Mesendoderm (in vitro differentiated cells): Measurements from ENCODE around the gene SPTBN4.

Experiments used
- DNase-seq: peaks from one replicate; pipeline ENCODE4 v3.0.0; 2013
- H2AK5ac ChIP-seq: 2 replicates; pipeline ENCODE4 v1.6.1; 2013; ENCODE audit warnings: low read length, inconsistent platforms
- H2BK120ac ChIP-seq: 2 replicates; pipeline ENCODE4 v1.6.1; 2013; ENCODE audit warnings: low read depth, mild to moderate bottlenecking, low read length, moderate library complexity, mixed read lengths
- H2BK15ac ChIP-seq: replicated peaks from 2 replicates; pipeline ENCODE4 v1.6.1; 2013; ENCODE audit warnings: low read depth, mild to moderate bottlenecking, moderate library complexity
- H2BK5ac ChIP-seq: 2 replicates; pipeline ENCODE4 v1.6.1; 2013; ENCODE audit warnings: low read length, inconsistent platforms
- H3K18ac ChIP-seq: 2 replicates; pipeline ENCODE4 v1.6.1; 2013; ENCODE audit warnings: mild to moderate bottlenecking, low read length, mixed read lengths
- H3K23ac ChIP-seq: one replicate; pipeline ENCODE4 v1.6.1; 2013; ENCODE audit warnings: low read length
- H3K27ac ChIP-seq: 2 replicates; pipeline ENCODE4 v1.5.1; 2013; ENCODE audit warnings: low read depth, mild to moderate bottlenecking, inconsistent platforms, low read length, moderate library complexity
- H3K27me3 ChIP-seq: 2 replicates; pipeline ENCODE4 v1.6.1; 2013; ENCODE audit warnings: low read length, control low read depth, mild to moderate bottlenecking, inconsistent platforms; ENCODE audit not compliant: insufficient read depth, poor library complexity
- H3K36me3 ChIP-seq: 2 replicates; pipeline ENCODE4 v1.6.1; 2013; ENCODE audit warnings: low read length, inconsistent platforms; ENCODE audit not compliant: control insufficient read depth, insufficient read depth
- H3K4ac ChIP-seq: one replicate; pipeline ENCODE4 v1.6.1; 2013; ENCODE audit warnings: low read depth, mild to moderate bottlenecking, low read length, moderate library complexity
- H3K4me1 ChIP-seq: 2 replicates; pipeline ENCODE4 v1.6.1; 2013; ENCODE audit warnings: low read depth, low read length, inconsistent platforms; ENCODE audit not compliant: control insufficient read depth
- H3K4me2 ChIP-seq: 2 replicates; pipeline ENCODE4 v1.6.1; 2013; ENCODE audit warnings: low read length
- H3K4me3 ChIP-seq: 2 replicates; pipeline ENCODE4 v1.5.1; 2013; ENCODE audit warnings: mild to moderate bottlenecking, low read length
- H3K56ac ChIP-seq: one replicate; pipeline ENCODE4 v1.6.1; 2013; ENCODE audit warnings: low read length
- H3K79me1 ChIP-seq: 2 replicates; pipeline ENCODE4 v1.6.1; 2013; ENCODE audit warnings: low read length, inconsistent platforms
- H3K79me2 ChIP-seq: 2 replicates; pipeline ENCODE4 v1.6.1; 2013; ENCODE audit warnings: mild to moderate bottlenecking, low read length; ENCODE audit not compliant: control insufficient read depth, insufficient read depth
- H3K9ac ChIP-seq: 2 replicates; pipeline ENCODE4 v1.6.1; 2013; ENCODE audit warnings: low read length, inconsistent platforms
- H4K5ac ChIP-seq: one replicate; pipeline ENCODE4 v1.6.1; 2013; ENCODE audit warnings: low read length
- H4K8ac ChIP-seq: one replicate; pipeline ENCODE4 v1.6.1; 2013; ENCODE audit warnings: low read depth, mild to moderate bottlenecking, control low read depth, low read length, moderate library complexity
- WGBS: extraction: QIAGEN DNeasy Blood & Tissue Kit; methylation state at CpG from one replicate; pipeline ENCODE4 v1.1.7; 2013; ENCODE audit warnings: low lambda C conversion rate, missing lambda C conversion rate; ENCODE audit not compliant: insufficient coverage; ENCODE audit errors: extremely low coverage; 5-methylcytosine and 5-hydroxymethylcytosine counted together

SPTBN4 gene

DNA sequence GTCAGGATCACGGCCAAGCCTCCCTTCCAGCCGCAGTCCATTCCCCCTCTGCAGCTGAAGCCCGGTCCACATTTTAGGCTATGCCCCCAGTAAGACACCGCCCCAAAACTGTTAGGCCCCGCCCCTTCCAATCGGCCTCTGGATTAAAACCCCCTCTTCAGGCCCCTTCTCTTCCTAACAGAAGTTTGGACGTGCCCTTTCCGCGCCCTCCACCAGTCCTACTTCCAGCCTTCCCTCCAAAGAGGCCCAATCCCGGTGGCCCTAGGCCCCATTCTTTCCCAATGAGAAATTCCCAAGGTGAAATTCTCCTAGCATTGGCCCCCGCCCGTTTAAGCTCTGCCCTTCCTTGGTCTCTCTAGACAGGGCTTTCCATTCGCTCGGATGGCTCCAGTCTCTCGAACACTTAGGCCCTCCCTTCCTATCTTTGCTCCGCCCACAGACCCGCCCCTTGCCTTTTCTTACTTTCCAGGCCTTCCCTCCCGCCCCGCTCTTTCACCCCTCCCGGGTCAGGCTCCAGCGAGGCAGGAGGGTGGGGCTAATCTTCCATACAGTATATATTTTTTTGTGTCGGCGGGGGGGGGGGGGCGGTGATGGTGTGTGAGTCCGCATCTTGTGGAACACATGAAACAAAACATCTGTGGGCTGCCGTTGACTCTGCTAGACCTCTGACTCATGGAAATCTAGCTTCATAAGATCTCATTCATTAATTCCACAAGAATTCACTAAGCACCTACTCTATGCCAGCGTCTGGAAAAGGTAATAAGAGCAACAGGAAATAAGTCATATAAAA is 148.0 kb downstream of the SPTBN4 start:
- Histone ChIP-seq H3K79me1 (peaks cover 1% of the 10 kb centered on the region), H3K23ac (no peak overlapping the region), H3K4me2 (peak overlapping the region; percentile 94), H2BK120ac (no peak overlapping the region), H3K36me3 (peaks cover under 1% of the 10 kb centered on the region), H3K4me1 (no peaks in the 10 kb centered on the region), H3K9ac (peak overlapping the region; percentile 91), H3K4ac (no peak overlapping the region), H3K4me3 (peak overlapping the region; percentile 92), H2BK5ac (peak overlapping the region; percentile 1), H4K5ac (no peak overlapping the region), H2BK15ac (no peak overlapping the region), H3K79me2 (no peaks in the 10 kb centered on the region), H3K56ac (peak overlapping the region; percentile 99), H3K18ac (peak overlapping the region; percentile 61), H4K8ac (no peak overlapping the region), H2AK5ac (no peak overlapping the region), H3K27ac (peak overlapping the region; percentile 89), H3K27me3 (no peaks in the 10 kb centered on the region)
- DNase-seq: peak; percentile 99
- WGBS: no CpG with 5 or more reads among the region's 27 CpGs

DNA sequence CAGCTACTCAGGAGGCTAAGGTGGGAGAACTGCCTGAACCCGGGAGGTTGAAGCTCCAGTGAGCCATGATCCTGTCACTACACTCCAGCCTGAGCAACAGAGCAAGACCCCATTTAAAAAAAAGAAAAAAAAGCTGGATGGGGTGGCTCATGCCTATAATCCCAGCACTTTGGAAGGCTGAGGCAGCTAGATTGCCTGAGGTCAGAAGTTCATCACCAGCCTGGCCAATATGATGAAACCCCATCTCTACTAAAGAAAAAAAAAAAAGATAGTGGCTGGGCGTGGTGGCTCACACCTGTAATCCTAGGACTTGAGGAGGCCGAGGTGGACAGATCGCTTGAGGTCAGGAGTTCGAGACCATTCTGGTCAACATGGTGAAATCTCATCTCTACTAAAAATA is 149.4 kb downstream of the SPTBN4 start:
- Histone ChIP-seq H3K4me3 (no peak overlapping the region), H3K4me2 (no peak overlapping the region), H2BK5ac (no peak overlapping the region), H4K8ac (no peak overlapping the region), H3K27ac (no peak overlapping the region), H4K5ac (no peak overlapping the region), H3K23ac (no peak overlapping the region), H3K36me3 (peaks cover 2% of the 10 kb centered on the region), H2BK120ac (no peak overlapping the region), H3K27me3 (no peaks in the 10 kb centered on the region), H3K18ac (no peak overlapping the region), H3K79me1 (peaks cover 1% of the 10 kb centered on the region), H3K79me2 (no peaks in the 10 kb centered on the region), H3K4me1 (no peaks in the 10 kb centered on the region), H3K9ac (no peak overlapping the region), H2AK5ac (no peak overlapping the region), H2BK15ac (no peak overlapping the region), H3K4ac (no peak overlapping the region), H3K56ac (peak overlapping the region; percentile 34)
- WGBS: no CpG with 5 or more reads among the region's 5 CpGs
- DNase-seq: no peak

DNA sequence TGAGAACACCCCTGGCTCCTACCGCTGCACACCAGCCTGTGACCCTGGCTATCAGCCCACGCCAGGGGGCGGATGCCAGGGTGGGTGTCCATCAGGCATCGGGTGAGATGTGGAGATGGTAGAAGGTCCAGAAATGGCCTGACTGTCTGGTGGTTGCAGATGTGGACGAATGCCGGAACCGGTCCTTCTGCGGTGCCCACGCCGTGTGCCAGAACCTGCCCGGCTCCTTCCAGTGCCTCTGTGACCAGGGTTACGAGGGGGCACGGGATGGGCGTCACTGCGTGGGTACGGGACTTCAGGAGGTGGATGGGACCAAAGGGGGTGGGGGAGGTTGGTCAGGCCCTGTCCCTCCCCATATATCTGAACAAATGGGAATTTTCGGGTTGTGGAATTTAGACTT is 150.1 kb downstream of the SPTBN4 start:
- H2BK120ac ChIP-seq: no peak overlapping the region
- H3K4ac ChIP-seq: no peak overlapping the region
- H3K18ac ChIP-seq: no peak overlapping the region
- H3K79me2 ChIP-seq: no peaks in the 10 kb centered on the region
- DNase-seq: no peak
- no peaks in the 10 kb centered on the region for H3K4me1 ChIP-seq
- no peak overlapping the region for H3K9ac ChIP-seq
- peaks cover 1% of the 10 kb centered on the region for H3K79me1 ChIP-seq
- H3K4me3 ChIP-seq: no peak overlapping the region
- no peak overlapping the region for H4K5ac ChIP-seq
- H2AK5ac ChIP-seq: no peak overlapping the region
- no peak overlapping the region for H3K27ac ChIP-seq
- H3K36me3 ChIP-seq: peaks cover 2% of the 10 kb centered on the region
- H3K27me3 ChIP-seq: no peaks in the 10 kb centered on the region
- no peak overlapping the region for H3K4me2 ChIP-seq
- WGBS: no CpG with 5 or more reads among the region's 17 CpGs
- no peak overlapping the region for H3K56ac ChIP-seq
- H3K23ac ChIP-seq: no peak overlapping the region
- no peak overlapping the region for H4K8ac ChIP-seq
- H2BK15ac ChIP-seq: no peak overlapping the region
- H2BK5ac ChIP-seq: no peak overlapping the region

DNA sequence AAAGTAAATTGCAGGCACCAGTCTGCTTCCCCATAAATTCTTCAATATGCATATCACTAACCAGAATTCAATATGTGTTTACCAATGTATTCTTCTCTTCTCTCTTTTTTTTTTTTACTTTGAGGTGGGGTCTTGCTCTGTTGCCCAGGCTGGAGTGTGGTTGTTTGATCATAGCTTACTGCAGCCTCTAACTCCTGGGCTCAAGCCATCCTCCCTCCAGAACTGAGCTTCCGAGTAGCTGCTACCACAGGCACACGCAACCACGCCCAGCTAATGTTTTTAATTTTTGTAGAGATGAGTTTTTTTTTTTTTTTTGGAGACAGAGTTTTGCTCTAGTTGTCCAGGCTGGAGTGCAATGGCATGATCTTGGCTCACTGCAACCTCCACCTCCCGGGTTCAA is 151.2 kb downstream of the SPTBN4 start:
- Histone ChIP-seq H2BK15ac (no peak overlapping the region), H3K36me3 (peaks cover 2% of the 10 kb centered on the region), H3K4me3 (no peak overlapping the region), H3K23ac (no peak overlapping the region), H2BK5ac (no peak overlapping the region), H3K4ac (no peak overlapping the region), H3K18ac (no peak overlapping the region), H3K4me2 (no peak overlapping the region), H2AK5ac (no peak overlapping the region), H3K27me3 (no peaks in the 10 kb centered on the region), H3K79me1 (peaks cover 1% of the 10 kb centered on the region), H3K4me1 (peaks cover 4% of the 10 kb centered on the region), H3K9ac (no peak overlapping the region), H3K27ac (no peak overlapping the region), H4K8ac (no peak overlapping the region), H3K79me2 (no peaks in the 10 kb centered on the region), H4K5ac (no peak overlapping the region), H2BK120ac (no peak overlapping the region), H3K56ac (no peak overlapping the region)
- DNase-seq: no peak
- no CpG with 5 or more reads among the region's 4 CpGs for WGBS

DNA sequence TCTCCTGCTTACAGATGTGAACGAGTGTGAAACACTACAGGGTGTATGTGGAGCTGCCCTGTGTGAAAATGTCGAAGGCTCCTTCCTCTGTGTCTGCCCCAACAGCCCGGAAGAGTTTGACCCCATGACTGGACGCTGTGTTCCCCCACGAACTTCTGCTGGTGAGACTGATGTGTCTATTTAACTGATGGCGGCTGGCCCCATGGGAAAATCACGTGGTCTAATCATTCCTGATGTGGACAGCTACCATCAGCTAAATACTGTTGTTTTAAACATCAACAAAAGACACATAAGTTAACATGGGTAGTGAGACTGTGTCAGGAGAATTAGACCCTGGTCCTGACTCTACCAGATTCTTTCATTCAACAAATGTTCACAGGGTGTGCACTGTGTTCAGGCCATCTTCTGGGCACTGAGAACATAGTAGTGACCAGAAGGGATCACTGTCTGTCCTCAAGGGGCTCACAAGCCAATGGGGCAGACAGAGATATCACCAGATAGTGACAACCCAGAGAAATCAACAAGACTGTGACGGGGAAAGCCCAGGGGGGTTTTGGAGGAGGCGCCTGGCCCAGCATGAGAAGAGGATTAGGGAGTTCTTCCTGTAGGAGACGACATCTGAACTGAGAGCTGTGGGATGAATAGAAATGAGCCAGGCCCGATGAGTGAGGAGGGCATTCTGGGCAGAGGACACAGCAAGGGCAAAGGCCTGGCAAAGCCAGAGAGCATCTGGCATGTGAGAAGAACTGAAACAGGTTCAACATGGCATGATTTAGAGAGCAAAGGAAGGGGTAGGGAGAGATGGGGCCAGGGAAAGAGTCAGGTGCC is 152.7 kb downstream of the SPTBN4 start:
- H3K23ac ChIP-seq: no peak overlapping the region
- H2BK15ac ChIP-seq: no peak overlapping the region
- no peaks in the 10 kb centered on the region for H3K27me3 ChIP-seq
- H2BK5ac ChIP-seq: no peak overlapping the region
- no peak overlapping the region for H3K56ac ChIP-seq
- H3K18ac ChIP-seq: no peak overlapping the region
- peaks cover 2% of the 10 kb centered on the region for H3K36me3 ChIP-seq
- H2AK5ac ChIP-seq: no peak overlapping the region
- no peak overlapping the region for H3K9ac ChIP-seq
- no peak overlapping the region for H3K4me2 ChIP-seq
- peaks cover 6% of the 10 kb centered on the region for H3K4me1 ChIP-seq
- no CpG with 5 or more reads among the region's 11 CpGs for WGBS
- no peak overlapping the region for H4K5ac ChIP-seq
- no peak overlapping the region for H4K8ac ChIP-seq
- H3K4ac ChIP-seq: no peak overlapping the region
- peaks cover 1% of the 10 kb centered on the region for H3K79me1 ChIP-seq
- no peaks in the 10 kb centered on the region for H3K79me2 ChIP-seq
- no peak overlapping the region for H3K4me3 ChIP-seq
- no peak for DNase-seq
- H3K27ac ChIP-seq: no peak overlapping the region
- H2BK120ac ChIP-seq: no peak overlapping the region
